ENCODE results near the gene SLC38A7. TPM values are rescaled to one million over a fixed set of nuclear protein-coding genes. Genes with fewer than 3 reads are reported as not detected.
A peak's percentile ranks its signal among the peaks of the same experiment; 100 is the strongest.

SLC38A7 gene
- total RNA-seq, 1 donor: 42.3 TPM

DNA sequence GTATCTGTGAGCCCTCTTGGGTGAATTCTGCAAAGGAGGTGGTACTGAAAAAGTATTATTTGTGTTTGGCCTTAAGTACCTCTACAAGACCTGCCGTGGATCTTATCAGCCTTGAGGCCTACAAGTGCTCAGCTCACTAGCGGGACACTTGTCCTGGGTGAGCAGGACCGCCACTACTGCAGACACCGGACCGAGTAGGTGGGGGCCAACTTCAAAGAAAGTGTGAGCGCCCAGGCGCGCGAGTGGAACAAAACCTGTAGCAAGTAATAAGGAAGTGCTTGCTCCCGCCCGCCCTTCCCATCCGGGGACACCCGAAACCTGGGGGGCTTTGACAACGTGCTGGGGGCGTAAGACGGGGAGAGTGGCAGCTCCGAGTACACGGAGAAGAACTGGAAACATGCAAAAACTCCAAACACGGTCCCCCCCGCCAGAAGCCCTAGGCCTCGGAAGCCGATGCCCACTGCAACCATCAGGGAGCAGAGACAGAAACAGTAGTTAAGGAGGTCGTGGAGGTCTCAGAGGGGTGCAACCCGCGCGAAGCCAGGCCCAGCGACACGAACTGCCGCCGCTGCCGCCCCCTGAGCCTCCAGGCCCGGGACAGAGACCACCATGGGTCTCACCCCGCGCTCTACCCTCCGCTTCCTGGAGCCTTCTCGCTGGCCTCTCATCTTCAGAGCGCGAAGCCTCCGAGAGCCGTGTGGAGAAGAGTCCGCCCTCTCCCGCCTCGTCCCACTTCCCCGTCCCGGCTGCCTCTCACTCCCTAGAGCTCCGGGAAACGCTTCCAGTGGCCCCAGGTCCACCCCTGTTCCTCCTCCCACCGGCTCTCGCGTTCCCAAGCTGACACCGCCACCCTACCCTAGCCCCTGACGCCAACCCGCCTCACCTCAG is 55.5 kb downstream of the SLC38A7 start:
- DNase-seq (ENCODE audit: low read depth): peak; percentile 45
- peak overlapping the region; percentile 93 for H3K4me3 ChIP-seq (ENCODE audit: low read depth, low read length)
- no peak for TF ChIP-seq CTCF (IDR thresholded peaks at IDR 0.05; ENCODE audit: insufficient read depth, low read depth, low read length)

DNA sequence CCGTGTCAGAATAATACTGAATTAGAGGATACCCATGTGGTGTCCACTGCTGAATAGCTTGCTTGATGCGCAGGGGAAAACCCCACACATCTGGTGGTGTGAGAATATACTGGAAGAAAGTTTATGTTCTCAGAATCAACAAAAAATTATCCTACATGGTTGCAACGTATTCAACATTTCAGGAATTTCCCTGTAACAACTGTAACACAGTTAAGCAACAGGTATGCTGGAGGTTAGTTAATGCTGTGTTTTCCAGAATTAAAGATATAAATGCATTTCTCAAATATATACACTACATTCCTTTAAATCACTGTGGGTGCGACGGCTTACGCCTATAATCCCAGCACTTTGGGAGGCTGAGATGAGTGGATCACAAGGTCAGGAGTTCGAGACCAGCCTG is 60.4 kb downstream of the SLC38A7 start:
- H3K4me3 ChIP-seq (ENCODE audit: low read depth, low read length): no peak overlapping the region
- no peak for TF ChIP-seq CTCF (IDR thresholded peaks at IDR 0.05; ENCODE audit: insufficient read depth, low read depth, low read length)

GRCh38 chr16:58620396-58620795 is 64.2 kb downstream of the SLC38A7 start:
- DNase-seq (ENCODE audit: low read depth): no peak
- H3K4me3 ChIP-seq (ENCODE audit: low read depth, low read length): no peak overlapping the region
- TF ChIP-seq CTCF (IDR thresholded peaks at IDR 0.05; ENCODE audit: insufficient read depth, low read depth, low read length): no peak

More for the DNA sequence above, 60.4 kb downstream of the SLC38A7 start:
- no peak for DNase-seq (ENCODE audit: low read depth)

GRCh38 chr16:58615280-58615679 is 69.3 kb downstream of the SLC38A7 start:
- no peak overlapping the region for H3K4me3 ChIP-seq (ENCODE audit: low read depth, low read length)
- TF ChIP-seq CTCF (IDR thresholded peaks at IDR 0.05; ENCODE audit: insufficient read depth, low read depth, low read length): no peak
- no peak for DNase-seq (ENCODE audit: low read depth)

Other genes with a start within 250 kb of the SLC38A7 start
- gene NDRG4, start 184.6 kb downstream of the SLC38A7 start, total RNA-seq: 8.6 and 15.1 TPM in 2 replicates
- 8.2 and 8.7 TPM in 2 replicates for gene SETD6, start 169.3 kb downstream of the SLC38A7 start, total RNA-seq
- gene CNOT1, start 54.9 kb downstream of the SLC38A7 start, total RNA-seq: 110 and 133 TPM in 2 replicates
- gene GOT2, start 49.5 kb upstream of the SLC38A7 start, total RNA-seq: 35.1 and 45.8 TPM in 2 replicates

Data from fibroblast of villous mesenchyme (primary cell).